ENCODE data around the gene FAM234B.
"Not testable (repeated sequence)": the region's sequence is repeated elsewhere in the genome, so short reads cannot be mapped to it uniquely, and the experiment has no call there.

FAM234B gene

DNA sequence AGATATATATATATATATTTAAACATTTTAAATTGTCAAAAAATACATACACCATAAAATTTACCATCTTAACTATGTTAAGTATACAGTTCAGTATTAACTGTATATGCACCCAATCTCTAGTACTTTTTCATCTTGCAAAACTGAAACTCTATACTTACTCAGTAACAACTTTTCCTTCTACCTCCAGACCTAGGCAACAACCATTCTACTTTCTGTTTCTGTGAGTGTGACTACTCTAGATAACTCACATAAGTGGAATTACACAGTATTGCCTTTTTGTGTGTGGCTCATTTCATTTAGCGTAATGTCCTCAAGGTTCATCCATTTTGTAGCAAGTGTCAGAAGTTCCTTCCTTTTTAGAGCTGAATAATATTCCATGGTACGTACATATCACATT is 8.2 kb downstream of the FAM234B start:
- no peak overlapping the region for H3K27ac ChIP-seq
- DNase-seq (ENCODE audit: low read depth, low spot score), result no peak

DNA sequence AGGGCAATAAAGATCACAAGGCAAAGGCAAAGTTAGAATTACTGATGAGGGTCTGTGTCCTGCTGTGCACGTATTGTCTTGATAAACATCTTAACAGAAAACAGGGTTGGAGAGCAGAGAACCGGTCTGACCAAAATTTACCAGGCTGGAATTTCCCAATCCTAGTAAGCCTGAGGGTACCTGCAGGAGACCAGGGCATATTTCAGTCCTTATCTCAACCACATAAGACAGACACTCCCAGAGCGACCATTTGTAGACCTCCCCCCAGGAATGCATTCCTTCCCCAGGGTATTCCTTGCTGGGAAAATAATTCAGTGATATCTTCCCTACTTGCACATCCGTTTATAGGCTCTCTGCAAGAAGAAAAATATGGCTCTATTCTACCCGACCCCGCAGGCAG is 9.4 kb downstream of the FAM234B start:
- H3K27ac ChIP-seq; DNase-seq (ENCODE audit: low read depth, low spot score): not testable (repeated sequence)

DNA sequence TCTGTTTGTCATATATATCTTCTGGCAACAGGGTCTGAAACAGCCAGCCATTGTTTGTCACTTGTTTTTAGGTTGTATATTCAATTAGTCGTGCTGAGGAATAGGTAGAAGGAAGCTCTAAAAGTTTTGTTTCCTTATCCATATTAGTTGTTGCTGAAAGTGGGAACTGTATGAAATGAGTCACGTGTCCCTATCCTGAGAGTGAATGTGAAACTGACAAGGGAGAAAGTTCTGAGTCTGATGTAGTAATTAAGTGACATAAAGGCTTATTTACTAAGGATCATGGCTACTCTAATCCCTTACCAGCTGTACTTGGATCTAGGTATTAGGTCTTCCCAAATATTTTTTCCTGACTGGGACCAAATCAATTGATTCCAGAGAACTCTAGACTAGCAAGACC is 16.4 kb downstream of the FAM234B start:
- H3K27ac ChIP-seq, result no peak overlapping the region
- no peak for DNase-seq (ENCODE audit: low read depth, low spot score)

DNA sequence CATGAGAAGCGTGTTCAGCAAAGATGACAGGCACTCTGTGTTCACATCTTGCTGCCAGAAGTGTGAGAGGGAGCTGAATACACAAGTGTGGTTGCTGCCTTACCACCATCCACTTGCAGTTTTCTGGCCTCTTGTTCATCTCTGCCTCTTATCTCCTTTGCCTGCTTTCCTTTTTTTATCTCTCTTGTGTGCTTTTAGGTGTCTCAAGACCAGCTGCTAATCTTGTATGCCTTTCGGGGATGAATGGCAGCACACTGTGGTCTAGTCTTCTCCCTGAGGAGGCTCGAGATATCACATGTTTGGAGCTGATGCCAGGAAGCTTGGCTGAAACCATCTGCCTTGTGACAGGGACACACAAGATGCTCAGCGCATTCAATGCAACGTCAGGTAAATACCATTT is 17.2 kb downstream of the FAM234B start:
- no peak overlapping the region for H3K27ac ChIP-seq

DNA sequence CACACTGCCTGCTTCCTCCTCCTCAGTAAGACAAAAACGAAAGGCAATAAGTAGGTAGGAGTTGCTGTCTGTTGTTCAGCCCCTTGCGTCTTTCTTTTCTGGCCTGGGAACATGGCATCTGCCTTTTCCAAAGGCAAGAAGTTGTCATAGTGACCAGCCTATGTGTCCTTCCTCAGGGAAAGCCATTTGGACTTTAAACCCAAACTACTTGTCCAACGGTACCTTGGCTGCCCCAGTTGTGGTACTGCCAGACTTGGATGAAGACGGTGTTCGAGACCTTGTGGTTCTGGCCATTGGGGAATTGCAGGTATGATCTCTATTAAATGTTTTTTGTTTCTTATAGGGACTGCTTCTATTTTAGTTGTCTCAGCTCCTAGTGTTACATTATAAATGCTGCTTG is 18.5 kb downstream of the FAM234B start:
- no peak overlapping the region for H3K27ac ChIP-seq
- no peak for DNase-seq (ENCODE audit: low read depth, low spot score)

More for the DNA sequence above, 17.2 kb downstream of the FAM234B start:
- no peak for DNase-seq (ENCODE audit: low read depth, low spot score)

DNA sequence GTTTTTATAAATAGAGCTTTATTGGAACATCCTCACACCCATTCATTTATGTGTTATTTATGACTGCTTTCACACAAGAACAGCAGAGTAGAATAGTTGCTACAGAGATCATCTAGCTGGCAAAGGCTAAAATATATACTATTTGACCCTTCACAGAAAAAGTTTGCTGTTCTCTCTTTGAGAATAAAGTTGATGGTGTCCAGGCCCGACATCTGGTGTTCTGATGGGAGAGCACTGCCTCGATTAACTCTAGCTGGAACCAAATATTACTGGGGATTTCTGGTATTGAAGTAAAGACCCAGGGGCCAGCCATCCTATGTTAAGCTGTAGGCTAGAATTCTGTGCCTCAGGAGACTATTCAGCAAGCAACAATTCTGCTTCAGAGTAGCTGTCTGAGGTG is 21.8 kb downstream of the FAM234B start:
- DNase-seq (ENCODE audit: low read depth, low spot score), result no peak
- H3K27ac ChIP-seq, result no peak overlapping the region

DNA sequence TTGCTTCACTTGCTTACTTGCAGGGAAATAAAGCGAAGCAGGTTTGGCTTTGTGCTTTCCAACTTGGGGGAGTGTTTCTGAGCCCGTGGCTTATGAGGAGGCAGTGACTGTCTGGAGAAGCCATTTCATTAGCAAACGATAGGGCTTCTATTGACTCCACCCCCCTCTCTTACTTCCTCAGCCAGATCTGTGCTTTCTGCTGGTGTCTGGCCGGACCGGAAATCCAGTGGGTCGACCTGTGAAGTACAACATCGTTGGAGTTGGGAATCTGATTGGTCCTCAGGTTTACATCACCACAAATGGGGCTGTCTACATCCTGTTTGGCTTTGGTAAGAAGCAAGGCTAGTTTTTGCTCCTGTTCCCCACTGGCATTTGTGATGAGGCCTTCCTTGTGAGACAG is 22.3 kb downstream of the FAM234B start:
- H3K27ac ChIP-seq, result no peak overlapping the region
- no peak for DNase-seq (ENCODE audit: low read depth, low spot score)

DNA sequence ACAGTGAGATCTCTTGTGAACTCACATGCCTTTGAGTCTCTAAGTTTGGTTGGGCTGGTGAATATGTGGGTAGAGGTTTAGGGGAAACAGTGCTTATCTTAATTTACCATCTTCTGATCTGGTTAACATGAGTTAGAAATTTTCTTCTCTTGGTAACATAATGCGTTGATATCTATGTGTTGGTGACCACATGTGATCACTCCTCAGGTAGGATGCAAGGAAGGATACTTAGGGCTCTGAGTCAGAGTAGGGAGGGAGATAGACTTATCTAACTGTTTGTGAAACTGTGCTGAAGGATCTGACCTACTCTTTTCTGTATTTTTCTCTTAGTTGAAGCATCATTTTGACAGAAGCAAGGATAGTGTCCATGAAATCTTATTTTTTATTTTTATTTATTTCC is 23.1 kb downstream of the FAM234B start:
- no peak overlapping the region for H3K27ac ChIP-seq
- DNase-seq (ENCODE audit: low read depth, low spot score), result no peak

DNA sequence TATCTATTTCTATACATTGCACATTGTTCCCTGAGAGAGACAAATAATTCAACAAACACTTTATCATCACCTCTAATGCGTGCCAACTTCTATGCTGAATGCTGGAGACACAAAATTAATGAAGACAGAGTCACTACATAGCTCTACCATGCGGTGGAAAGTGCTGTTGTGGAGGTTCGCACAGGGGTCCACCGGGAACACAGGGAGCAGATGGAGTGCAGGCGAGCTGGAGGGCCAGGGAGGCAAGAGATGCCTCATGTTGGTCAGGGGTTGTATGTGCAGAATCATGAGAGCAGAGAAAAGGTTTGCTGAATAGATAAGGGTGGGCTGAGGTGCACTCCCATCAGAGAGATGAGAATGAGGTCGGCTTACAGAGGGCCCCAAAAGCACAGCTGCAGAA is 25.2 kb downstream of the FAM234B start:
- H3K27ac ChIP-seq, result no peak overlapping the region
- no peak for DNase-seq (ENCODE audit: low read depth, low spot score)

DNA sequence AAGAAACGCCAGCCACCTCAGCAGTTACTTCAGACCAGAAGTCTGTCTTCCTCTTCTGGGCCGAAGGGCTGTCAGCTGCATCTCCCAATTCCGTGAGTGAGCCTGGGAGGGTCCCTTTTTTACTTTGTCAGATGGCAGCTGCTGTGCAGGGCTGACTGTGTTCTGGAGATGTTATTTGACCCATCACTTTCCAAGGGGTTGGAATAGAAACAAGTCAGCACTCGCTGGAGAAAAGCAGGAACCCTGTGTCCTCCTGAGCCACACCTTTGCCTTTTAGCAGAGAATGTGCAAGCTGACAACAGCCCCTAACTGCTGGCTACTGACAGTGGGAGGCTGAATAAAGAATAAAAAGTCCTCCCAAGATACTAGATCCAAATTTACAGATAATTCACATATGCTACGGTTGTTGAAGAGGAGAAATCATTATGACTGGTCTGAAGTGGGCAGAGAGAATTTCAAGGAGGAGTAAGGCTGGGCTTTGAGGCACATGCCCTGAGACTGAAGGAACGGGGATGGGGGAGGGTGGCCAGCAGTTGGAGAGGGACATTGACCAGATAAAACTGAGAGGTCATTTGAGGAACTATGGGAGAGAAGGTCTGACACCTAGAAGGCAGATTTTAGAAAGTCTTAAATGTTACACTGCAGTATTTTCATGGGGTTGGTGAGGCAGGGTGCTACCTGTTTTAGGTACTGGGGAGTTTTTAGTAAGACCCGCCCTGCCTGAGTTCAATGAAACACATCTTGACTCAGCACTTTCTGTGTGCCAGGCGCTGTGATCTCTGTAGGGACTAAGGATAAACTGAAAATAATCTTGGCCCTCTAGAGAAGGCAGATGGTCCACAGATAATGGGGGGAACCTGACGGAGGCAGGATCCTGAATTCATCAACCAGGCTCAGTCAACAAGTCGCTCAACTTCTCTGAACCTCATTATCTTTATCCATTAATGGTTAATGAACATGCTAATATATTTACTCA is 27.4 kb downstream of the FAM234B start:
- peak overlapping the region; percentile 36 for H3K27ac ChIP-seq
- no peak for DNase-seq (ENCODE audit: low read depth, low spot score)

DNA sequence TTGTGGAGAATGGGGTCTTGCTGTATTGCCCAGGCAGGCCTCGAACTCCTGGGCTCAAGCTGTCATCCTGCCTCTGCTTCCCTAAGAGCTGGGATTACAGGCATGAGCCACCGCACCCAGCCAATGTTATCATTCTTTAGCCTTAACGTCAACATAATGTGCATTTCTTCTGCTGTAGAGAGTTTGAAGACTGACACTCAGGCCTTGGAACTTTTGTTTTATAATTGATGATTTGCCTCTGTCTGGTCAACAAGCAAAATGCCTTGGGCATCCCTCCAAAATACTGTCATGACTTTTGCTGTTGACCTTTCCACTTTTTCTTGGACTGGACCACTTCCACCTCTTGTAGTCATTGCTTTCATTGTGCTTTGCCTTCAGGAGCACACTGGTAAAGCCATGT is 29.0 kb downstream of the FAM234B start:
- no peak overlapping the region for H3K27ac ChIP-seq
- no peak for DNase-seq (ENCODE audit: low read depth, low spot score)

DNA sequence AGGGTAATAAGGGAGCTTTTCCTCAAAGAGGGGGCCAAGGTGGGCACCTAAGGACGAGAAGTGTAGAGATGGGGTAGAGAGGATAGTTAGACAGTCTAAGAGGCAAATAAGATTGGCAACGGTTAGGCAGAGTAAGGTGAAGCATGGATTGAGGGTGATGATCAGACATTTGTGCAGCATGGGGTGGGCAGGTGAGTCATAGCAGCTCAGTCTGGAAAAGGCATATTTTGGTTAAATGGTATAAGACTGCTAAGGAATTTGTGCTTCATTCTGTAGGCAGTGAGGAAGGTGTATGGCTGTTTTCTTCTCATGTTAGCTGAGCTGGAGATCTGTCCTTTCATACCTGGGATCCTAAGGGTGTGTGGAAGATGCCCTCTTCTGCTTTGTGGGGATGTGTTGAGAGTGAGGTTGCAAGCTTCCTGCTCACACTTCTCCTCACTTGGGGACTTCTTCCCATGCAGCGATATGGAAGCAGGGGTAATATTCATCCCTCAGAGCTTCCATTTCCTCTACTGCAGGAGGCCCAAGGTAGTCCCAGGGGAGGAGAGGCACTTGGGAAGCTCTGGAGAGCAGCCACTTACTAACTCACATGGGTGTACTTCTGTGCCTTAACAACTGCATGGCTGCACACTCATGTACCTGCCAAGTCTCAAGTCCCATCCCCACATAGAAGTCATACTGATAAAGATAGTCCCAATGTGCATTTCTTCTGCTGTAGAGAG is 30.4 kb downstream of the FAM234B start:
- H3K27ac ChIP-seq, result no peak overlapping the region
- no peak for DNase-seq (ENCODE audit: low read depth, low spot score)

DNA sequence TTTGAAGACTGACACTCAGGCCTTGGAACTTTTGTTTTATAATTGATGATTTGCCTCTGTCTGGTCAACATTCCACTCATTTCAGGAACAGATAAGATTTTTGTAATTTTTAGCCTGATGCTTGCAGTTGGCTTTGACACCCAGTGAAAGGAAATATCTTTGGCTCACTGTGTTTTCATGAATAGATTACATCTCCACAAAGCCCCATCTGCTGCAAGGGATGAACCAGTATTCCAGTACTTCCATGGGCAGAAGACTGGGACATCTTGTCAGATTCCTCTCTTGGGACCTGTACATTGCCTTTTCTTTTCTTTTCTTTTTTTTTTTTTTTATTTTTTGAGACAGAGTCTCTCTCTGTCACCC is 30.9 kb downstream of the FAM234B start:
- DNase-seq (ENCODE audit: low read depth, low spot score), result no peak
- no peak overlapping the region for H3K27ac ChIP-seq

DNA sequence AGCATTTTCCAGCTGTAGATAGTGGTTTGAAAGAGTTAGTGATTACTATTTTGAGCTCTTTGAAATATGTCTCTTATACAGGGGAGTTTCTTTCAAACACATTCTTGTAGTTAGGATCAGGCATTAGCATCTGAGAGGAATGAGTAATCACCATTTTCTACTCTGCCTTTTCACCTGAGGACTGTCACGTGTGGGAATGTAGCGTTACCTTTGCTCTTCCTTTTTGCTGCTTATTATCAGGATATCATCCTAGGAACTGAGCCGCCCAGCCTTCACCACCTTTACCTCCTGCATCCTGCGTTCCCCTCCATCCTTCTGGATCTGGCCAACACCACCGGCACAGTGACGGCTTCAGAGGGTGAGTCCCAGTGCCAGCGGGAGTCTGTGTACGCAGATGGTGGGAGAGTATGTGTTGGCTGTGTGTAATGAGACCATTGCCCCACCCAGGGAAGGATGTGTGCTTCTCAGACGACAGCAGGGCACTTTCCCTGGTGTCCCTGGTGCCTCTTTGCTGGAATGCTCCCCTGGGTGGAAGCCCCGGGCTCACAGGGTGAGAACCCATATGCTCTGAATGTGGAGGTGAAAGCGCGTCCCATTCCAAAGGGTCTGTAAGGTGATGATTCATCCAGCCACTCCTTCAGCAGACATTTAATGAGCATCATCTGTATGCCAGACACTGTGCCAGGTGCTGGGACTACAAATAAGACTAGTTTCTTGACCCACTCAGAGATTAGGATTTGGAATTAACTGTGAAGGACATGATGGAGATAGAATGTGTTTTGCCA is 31.8 kb downstream of the FAM234B start:
- no peak for DNase-seq (ENCODE audit: low read depth, low spot score)
- no peak overlapping the region for H3K27ac ChIP-seq

DNA sequence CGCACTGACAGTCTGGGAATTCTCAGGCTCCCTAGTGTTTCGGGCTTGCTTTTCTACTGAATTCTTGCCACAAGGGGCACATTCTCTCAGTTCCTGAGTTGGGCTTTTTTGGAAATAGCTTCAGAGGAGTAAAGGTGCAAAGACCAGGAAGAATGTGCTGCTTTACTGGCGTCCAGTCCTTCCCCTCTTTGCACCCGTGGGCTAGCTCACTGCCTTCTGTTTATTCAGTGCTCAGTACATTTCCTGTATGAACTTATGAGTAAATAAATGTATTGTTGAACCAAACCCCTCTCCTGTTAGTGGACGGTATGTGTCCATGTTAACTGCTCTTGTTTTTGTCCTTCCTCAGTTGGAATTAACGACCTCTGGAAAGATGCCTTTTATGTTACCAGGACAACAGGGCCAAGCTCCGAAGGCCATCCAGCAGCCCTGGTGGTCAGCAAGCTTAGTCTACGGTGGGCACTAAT is 35.3 kb downstream of the FAM234B start:
- no peak for DNase-seq (ENCODE audit: low read depth, low spot score)
- H3K27ac ChIP-seq, result no peak overlapping the region

DNA sequence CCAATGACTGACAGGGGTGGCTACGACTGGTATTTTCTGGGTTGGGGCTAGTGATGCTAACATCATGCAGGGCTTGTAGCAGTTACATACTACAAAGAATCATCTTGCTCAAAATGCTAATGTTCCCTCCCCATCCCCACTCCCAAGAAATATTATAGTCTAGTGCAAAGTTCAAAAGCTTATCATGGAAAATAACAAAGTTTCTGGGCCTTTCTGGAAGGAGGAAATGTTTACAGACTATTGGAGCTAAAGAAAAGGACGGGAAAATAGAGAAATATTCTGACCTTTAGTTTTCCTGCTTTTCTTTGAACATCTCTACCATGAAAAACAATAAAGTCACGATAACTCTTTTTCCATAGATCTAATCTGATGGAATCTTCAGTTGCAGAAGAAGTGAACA is 36.1 kb downstream of the FAM234B start:
- no peak for DNase-seq (ENCODE audit: low read depth, low spot score)
- H3K27ac ChIP-seq, result no peak overlapping the region

DNA sequence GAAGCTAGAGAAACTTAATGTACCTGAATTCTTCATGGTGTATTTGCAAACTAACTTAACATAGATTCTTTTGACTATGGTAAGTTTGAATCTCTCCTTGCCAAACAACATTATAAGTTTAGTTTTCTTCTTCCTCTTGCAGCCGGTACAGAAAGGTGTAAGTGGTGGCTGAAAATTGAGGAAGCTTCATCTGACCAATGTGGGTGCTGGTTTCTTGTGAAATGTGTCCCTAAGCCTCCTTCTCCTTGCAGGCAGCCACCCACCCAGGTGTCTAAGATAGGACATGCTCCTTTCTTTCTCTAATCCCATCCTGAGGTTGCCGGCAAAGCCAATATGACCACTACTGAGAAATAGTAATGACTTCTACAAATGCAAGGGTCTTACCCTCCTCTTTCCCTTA is 38.7 kb downstream of the FAM234B start:
- H3K27ac ChIP-seq, result no peak overlapping the region
- no peak for DNase-seq (ENCODE audit: low read depth, low spot score)

DNA sequence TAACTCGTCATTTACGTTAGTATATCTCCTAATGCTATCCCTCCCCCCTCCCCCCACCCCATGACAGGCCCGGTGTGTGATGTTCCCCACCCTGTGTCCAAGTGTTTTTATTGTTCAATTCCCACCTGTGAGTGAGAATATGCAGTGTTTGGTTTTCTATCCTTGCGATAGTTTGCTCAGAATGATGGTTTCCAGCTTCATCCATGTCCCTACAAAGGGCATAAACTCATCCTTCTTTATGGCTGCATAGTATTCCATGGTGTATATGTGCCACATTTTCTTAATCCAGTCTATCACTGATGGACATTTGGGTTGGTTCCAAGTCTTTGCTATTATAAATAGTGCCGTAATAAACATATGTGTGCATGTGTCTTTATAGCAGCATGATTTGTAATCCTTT is 39.5 kb downstream of the FAM234B start:
- not testable (repeated sequence) for DNase-seq (ENCODE audit: low read depth, low spot score)

DNA sequence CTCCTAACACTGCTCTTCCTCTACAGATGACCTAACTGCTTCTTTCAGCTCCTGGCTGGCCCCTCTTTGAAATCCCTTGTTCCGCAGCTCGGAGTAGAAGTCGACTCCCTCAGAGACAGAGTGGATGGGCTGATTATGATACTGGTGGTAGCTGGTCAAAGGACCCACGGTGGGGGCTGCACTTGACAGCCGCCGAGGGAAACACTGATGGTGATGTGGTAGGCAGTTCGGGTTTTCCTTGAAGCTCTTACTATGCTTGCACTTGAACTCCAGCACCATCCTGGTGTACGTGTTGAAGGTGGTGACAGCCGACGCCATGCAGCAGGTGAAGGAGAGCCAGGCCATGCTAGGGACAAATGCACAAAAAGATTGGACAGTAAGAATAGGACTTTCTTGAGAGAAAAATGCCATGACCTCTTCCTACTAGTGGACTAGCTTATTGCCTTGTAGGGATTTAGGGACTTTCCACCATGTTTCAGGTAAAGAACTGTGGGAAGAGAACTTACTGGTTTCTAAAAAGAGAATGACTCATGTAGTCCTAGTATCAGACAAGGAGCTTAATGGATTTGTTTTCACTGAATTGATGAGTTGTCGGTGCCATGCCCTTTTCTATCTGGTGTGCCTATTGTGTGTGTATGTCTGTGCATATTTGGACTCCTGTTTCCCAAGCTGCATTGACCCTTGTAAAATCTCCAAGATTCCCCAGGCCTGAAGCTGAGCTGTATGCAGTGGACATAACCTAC is 40.9 kb downstream of the FAM234B start:
- no peak overlapping the region for H3K27ac ChIP-seq
- DNase-seq (ENCODE audit: low read depth, low spot score), result peak; percentile 69

More for the DNA sequence above, 39.5 kb downstream of the FAM234B start:
- H3K27ac ChIP-seq, result not testable (repeated sequence)
